ENCODE results near the gene ALKBH7.
A peak's percentile ranks its signal among the peaks of the same experiment; 100 is the strongest.

Gene ALKBH7

GRCh38 chr19:6412447-6413091 lies 40.0 kb downstream of the ALKBH7 start:
- TF ChIP-seq SIN3A (IDR thresholded peaks at IDR 0.05; ENCODE audit: borderline replicate concordance, insufficient read depth, low read length) (no peak), FOXP2 (optimal IDR thresholded peaks at IDR 0.05; ENCODE audit: borderline replicate concordance, extremely low read depth, extremely low read length, insufficient read depth) (no peak), POLR2AphosphoS5 (IDR thresholded peaks at IDR 0.05; ENCODE audit: low read depth, low read length) (peak; percentile 19; the same call in 1 of the 2 replicates), TAF1 (IDR thresholded peaks at IDR 0.05; ENCODE audit: borderline replicate concordance, insufficient read depth, low read length) (no peak), REST (IDR thresholded peaks at IDR 0.05; ENCODE audit: insufficient read depth in 1 of 2, low read depth in 2 of 2, low read length in 2 of 2) (no peak)

DNA sequence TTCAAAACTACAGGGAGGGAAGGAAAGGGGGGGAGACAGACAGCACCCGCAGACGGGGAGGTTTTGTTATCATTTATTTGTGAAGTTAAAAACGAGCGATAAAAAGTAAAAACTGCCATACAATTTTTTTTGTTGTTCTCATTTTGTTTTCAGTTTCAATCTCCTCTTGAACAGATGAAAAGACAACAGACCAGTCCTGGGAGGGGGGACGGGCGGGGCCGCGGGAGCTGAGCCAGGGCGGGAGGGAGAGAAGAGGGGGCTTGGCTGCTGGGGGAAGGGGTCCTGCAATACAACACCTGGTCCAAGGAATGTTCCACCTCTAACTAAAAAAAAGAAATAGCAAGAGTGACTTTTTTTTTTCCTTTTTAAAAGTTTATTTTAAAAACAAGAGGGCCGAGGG lies 40.7 kb downstream of the ALKBH7 start:
- TF ChIP-seq FOXP2 (optimal IDR thresholded peaks at IDR 0.05; ENCODE audit: borderline replicate concordance, extremely low read depth, extremely low read length, insufficient read depth) (no peak), REST (IDR thresholded peaks at IDR 0.05; ENCODE audit: insufficient read depth in 1 of 2, low read depth in 2 of 2, low read length in 2 of 2) (no peak), TAF1 (IDR thresholded peaks at IDR 0.05; ENCODE audit: borderline replicate concordance, insufficient read depth, low read length) (no peak), POLR2AphosphoS5 (IDR thresholded peaks at IDR 0.05; ENCODE audit: low read depth, low read length) (no peak), SIN3A (IDR thresholded peaks at IDR 0.05; ENCODE audit: borderline replicate concordance, insufficient read depth, low read length) (no peak)

- TF ChIP-seq SIN3A (IDR thresholded peaks at IDR 0.05; ENCODE audit: borderline replicate concordance, insufficient read depth, low read length) (no peak), FOXP2 (optimal IDR thresholded peaks at IDR 0.05; ENCODE audit: borderline replicate concordance, extremely low read depth, extremely low read length, insufficient read depth) (no peak), POLR2AphosphoS5 (IDR thresholded peaks at IDR 0.05; ENCODE audit: low read depth, low read length) (no peak), REST (IDR thresholded peaks at IDR 0.05; ENCODE audit: insufficient read depth in 1 of 2, low read depth in 2 of 2, low read length in 2 of 2) (no peak), TAF1 (IDR thresholded peaks at IDR 0.05; ENCODE audit: borderline replicate concordance, insufficient read depth, low read length) (no peak)
Measured at GRCh38 chr19:6413721-6414643, 41.4 kb downstream of the ALKBH7 start.

- TF ChIP-seq POLR2AphosphoS5 (IDR thresholded peaks at IDR 0.05; ENCODE audit: low read depth, low read length) (no peak), TAF1 (IDR thresholded peaks at IDR 0.05; ENCODE audit: borderline replicate concordance, insufficient read depth, low read length) (no peak), SIN3A (IDR thresholded peaks at IDR 0.05; ENCODE audit: borderline replicate concordance, insufficient read depth, low read length) (no peak), FOXP2 (optimal IDR thresholded peaks at IDR 0.05; ENCODE audit: borderline replicate concordance, extremely low read depth, extremely low read length, insufficient read depth) (no peak), REST (IDR thresholded peaks at IDR 0.05; ENCODE audit: insufficient read depth in 1 of 2, low read depth in 2 of 2, low read length in 2 of 2) (no peak)
Measured at GRCh38 chr19:6414793-6415590, 42.4 kb downstream of the ALKBH7 start.

All from PFSK-1 (cell line).